Hepatocyte (in vitro differentiated cells): ENCODE measurements around the gene SOS1. TPM values are rescaled to one million over a fixed set of nuclear protein-coding genes. Genes with fewer than 3 reads are reported as not detected.
A peak's percentile ranks its signal among the peaks of the same experiment; 100 is the strongest.
"Not testable (repeated sequence)": the region's sequence is repeated elsewhere in the genome, so short reads cannot be mapped to it uniquely, and the experiment has no call there.

Experiments
- DNase-seq: peaks from one replicate; pipeline ENCODE4 v3.0.0-alpha.2; 2016; ENCODE audit warnings: low spot score
- H2AFZ ChIP-seq: fragments of 200-600 bp; sonication (generic); 2 replicates; pipeline ENCODE4 v1.6.0; 2016; ENCODE audit warnings: antibody characterized with exemption, mild to moderate bottlenecking
- H3K27ac ChIP-seq: fragments of 200-600 bp; sonication (generic); 2 replicates; pipeline ENCODE4 v1.5.1; 2016; ENCODE audit warnings: mild to moderate bottlenecking
- H3K27me3 ChIP-seq: fragments of 200-600 bp; sonication (generic); 2 replicates; pipeline ENCODE4 v1.6.1; 2016
- H3K36me3 ChIP-seq: fragments of 200-600 bp; sonication (generic); replicated peaks from 2 replicates; pipeline ENCODE4 v1.5.1; 2016; ENCODE audit warnings: low read depth; ENCODE audit not compliant: insufficient read depth
- H3K4me1 ChIP-seq: fragments of 200-600 bp; sonication (generic); 2 replicates; pipeline ENCODE4 v1.5.1; 2016; ENCODE audit warnings: mild to moderate bottlenecking, moderate library complexity; ENCODE audit not compliant: insufficient read depth
- H3K4me2 ChIP-seq: fragments of 200-600 bp; sonication (generic); 2 replicates; pipeline ENCODE4 v1.6.0; 2016
- H3K4me3 ChIP-seq: fragments of 200-600 bp; sonication (generic); 2 replicates; pipeline ENCODE4 v1.5.1; 2016; ENCODE audit warnings: mild to moderate bottlenecking
- H3K79me2 ChIP-seq: fragments of 200-600 bp; sonication (generic); 2 replicates; pipeline ENCODE4 v1.6.0; 2017; ENCODE audit warnings: mild to moderate bottlenecking
- H3K9me2 ChIP-seq: fragments of 200-600 bp; sonication (generic); replicated peaks from 2 replicates; pipeline ENCODE4 v1.6.0; 2017; ENCODE audit warnings: mild to moderate bottlenecking; ENCODE audit not compliant: insufficient read depth
- H3K9me3 ChIP-seq: fragments of 200-600 bp; sonication (generic); 2 replicates; pipeline ENCODE4 v1.5.1; 2016; ENCODE audit warnings: low read depth, mild to moderate bottlenecking
- H4K20me1 ChIP-seq: fragments of 200-600 bp; sonication (generic); 2 replicates; pipeline ENCODE4 v1.6.0; 2016; ENCODE audit warnings: mild to moderate bottlenecking; ENCODE audit not compliant: insufficient read depth, poor library complexity, severe bottlenecking
- CTCF ChIP-seq: fragments of 200-600 bp; sonication (generic); IDR thresholded peaks from 2 replicates; pipeline ENCODE4 v1.5.1; 2016; ENCODE audit warnings: antibody characterized with exemption, mild to moderate bottlenecking; ENCODE audit not compliant: poor library complexity
- EZH2 ChIP-seq: fragments of 200-600 bp; sonication (generic); IDR thresholded peaks from 2 replicates; pipeline ENCODE4 v1.6.1; 2016; ENCODE audit warnings: antibody characterized with exemption, mild to moderate bottlenecking, borderline replicate concordance
- EZH2phosphoT487 ChIP-seq: fragments of 200-600 bp; sonication (generic); IDR thresholded peaks from one replicate; pipeline ENCODE4 v1.6.1; 2018; ENCODE audit warnings: antibody characterized with exemption, mild to moderate bottlenecking, low read depth, moderate library complexity; ENCODE audit not compliant: unreplicated experiment, severe bottlenecking
- WGBS: methylation state at CpG from one replicate; pipeline ENCODE4 v1.1.6; 2016; ENCODE audit warnings: low lambda C conversion rate; ENCODE audit errors: missing lambda C conversion rate; 5-methylcytosine and 5-hydroxymethylcytosine counted together
- polyA plus RNA-seq: library from polyadenylated mRNA; unstranded; fragments of >200 nt; fragmentation: Nextera tagmentation; extraction: Ambion mirVana; gene quantifications from 2 replicates; pipeline ENCODE4 v1.2.1, GENCODE V29; 2016
- total RNA-seq: library from RNA; depleted of rRNA; stranded (reverse); fragments of >200 nt; gene quantifications from 2 replicates; pipeline ENCODE4 v1.2.3, GENCODE V29; 2014

Gene SOS1
- total and polyA plus RNA-seq, 2 experiments from 2014 or later = 11.9 to 48.4 TPM

DNA sequence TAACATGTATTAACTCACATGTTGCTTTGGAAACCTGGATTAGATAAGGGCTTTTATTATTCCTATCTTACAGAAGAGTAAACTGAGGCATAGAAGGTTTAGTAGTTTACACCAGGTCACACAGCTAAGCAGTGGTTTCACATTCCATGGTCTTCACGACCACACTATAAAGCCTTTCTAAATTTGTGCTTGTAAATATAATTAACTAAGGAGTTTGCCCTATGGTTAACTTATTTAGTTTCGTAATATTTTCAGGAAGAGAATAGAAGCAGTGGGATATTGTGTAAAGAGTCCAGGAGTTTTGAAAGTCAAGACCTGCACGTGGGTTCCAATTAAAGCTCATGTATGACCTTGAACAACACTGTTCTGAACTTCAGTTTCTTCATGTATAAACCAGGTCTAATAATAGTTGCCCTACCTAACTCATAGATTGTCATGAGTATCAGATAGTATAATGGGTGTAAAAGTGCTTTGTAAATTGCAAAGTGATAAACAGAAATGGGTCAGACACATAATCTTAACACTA, 19.5 kb upstream of the SOS1 start:
- TF ChIP-seq EZH2phosphoT487 (no peak), CTCF (no peak), EZH2 (no peak)
- DNase-seq = no peak
- Histone ChIP-seq H3K9me3 (no peaks in the 10 kb centered on the region), H3K4me2 (no peak overlapping the region), H3K9me2 (no peaks in the 10 kb centered on the region), H3K4me3 (no peak overlapping the region), H3K4me1 (peaks cover 7% of the 10 kb centered on the region), H4K20me1 (no peaks in the 10 kb centered on the region), H3K36me3 (no peaks in the 10 kb centered on the region), H3K27me3 (no peaks in the 10 kb centered on the region), H3K27ac (peak overlapping the region; percentile 4), H2AFZ (no peak overlapping the region), H3K79me2 (no peaks in the 10 kb centered on the region)
- 58% methylated on average over 3 of the region's 3 CpGs for WGBS

- H3K27me3 ChIP-seq = no peaks in the 10 kb centered on the region
- no peak overlapping the region for H2AFZ ChIP-seq
- DNase-seq = no peak
- H3K4me3 ChIP-seq = no peak overlapping the region
- TF ChIP-seq EZH2phosphoT487 = no peak
- TF ChIP-seq CTCF = no peak
- no peak for TF ChIP-seq EZH2
- H3K9me3 ChIP-seq = no peaks in the 10 kb centered on the region
- peak overlapping the region; percentile 4 for H3K27ac ChIP-seq
- no peaks in the 10 kb centered on the region for H3K9me2 ChIP-seq
- H3K36me3 ChIP-seq = no peaks in the 10 kb centered on the region
- H4K20me1 ChIP-seq = no peaks in the 10 kb centered on the region
- no peaks in the 10 kb centered on the region for H3K79me2 ChIP-seq
- no peak overlapping the region for H3K4me2 ChIP-seq
- 75% methylated on average over 2 of the region's 2 CpGs for WGBS
- H3K4me1 ChIP-seq = peaks cover 7% of the 10 kb centered on the region
These were observed 18.8 kb upstream of the SOS1 start for GRCh38 chr2:39139511-39140237.

DNA sequence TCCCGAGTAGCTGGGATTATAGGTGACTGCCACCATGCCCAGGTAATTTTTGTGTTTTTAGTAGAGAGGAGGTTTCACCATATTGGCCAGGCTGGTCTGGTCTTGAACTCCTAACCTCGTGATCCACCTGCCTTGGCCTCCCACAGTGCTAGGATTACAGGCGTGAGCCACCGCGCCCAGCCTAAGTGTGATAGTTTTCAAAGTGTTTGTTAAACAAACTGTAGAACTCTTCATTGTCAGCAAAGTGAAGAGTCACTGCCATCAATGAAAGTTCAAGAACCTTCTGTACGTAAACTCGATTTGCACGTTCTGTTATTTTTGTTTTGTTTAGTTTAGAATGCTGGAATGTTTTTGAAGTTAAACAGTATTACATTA, 18.0 kb upstream of the SOS1 start:
- no peak overlapping the region for H3K27ac ChIP-seq
- H3K79me2 ChIP-seq = no peaks in the 10 kb centered on the region
- H4K20me1 ChIP-seq = no peaks in the 10 kb centered on the region
- 76% methylated on average over 8 of the region's 8 CpGs for WGBS
- TF ChIP-seq EZH2 = no peak
- H3K27me3 ChIP-seq = no peaks in the 10 kb centered on the region
- no peak overlapping the region for H3K4me3 ChIP-seq
- no peaks in the 10 kb centered on the region for H3K36me3 ChIP-seq
- no peak overlapping the region for H3K4me2 ChIP-seq
- H3K4me1 ChIP-seq = peaks cover 7% of the 10 kb centered on the region
- no peak overlapping the region for H2AFZ ChIP-seq
- no peaks in the 10 kb centered on the region for H3K9me3 ChIP-seq
- DNase-seq = no peak
- no peaks in the 10 kb centered on the region for H3K9me2 ChIP-seq

DNA sequence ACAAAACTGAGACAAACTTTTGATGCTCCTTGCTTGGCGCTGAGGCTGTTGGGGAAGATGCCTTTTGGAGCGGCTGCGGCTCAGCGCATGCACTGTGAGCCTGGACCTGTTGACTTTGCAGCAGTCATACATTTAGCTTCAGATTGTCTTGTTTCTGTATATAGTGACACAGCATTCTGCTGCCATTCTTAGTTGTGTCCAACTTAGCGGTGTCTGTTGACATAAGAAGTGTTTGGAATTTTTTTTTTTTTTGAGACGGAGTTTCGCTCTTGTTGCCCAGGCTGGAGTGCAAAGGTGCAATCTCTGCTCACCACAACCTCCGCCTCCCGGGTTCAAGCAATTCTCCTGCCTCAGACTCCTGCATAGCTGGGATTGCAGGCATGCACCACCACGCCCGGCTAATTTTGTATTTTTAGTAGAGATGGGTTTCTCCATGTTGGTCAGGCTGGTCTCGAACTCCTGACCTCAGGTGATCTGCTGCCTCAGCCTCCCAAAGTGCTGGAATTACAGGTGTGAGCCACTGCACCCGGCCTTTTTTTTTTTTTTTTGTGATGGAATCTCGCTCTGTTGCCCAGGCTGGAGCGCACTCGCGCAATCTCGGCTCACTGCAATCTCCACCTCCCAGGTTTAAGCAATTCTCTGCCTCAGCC, 17.5 kb upstream of the SOS1 start:
- DNase-seq = peak; percentile 11
- not testable (repeated sequence) for H3K79me2 ChIP-seq, H3K27ac ChIP-seq, H3K9me2 ChIP-seq, H3K9me3 ChIP-seq, H3K4me1 ChIP-seq, H2AFZ ChIP-seq, H3K27me3 ChIP-seq, H3K4me3 ChIP-seq, H3K36me3 ChIP-seq, H3K4me2 ChIP-seq, H4K20me1 ChIP-seq
- 88% methylated on average over 13 of the region's 18 CpGs for WGBS
